Peyer's patch (tissue), 4 donors: ENCODE results near the gene CDH3. TPM values are rescaled to one million over a fixed set of nuclear protein-coding genes. Genes with fewer than 3 reads are reported as not detected.

ENCODE experiments used
- DNase-seq, 3 donors: peaks; one replicate each; pipeline ENCODE4 v3.0.0-alpha.2; 2017 to 2019
- H3K27ac ChIP-seq, 4 donors: fragments of 200-600 bp; sonication (generic); one replicate each; pipeline ENCODE4 v1.5.1; 2016 to 2019
- H3K27me3 ChIP-seq, 2 donors: fragments of 200-600 bp; sonication (generic); one replicate each; pipeline ENCODE4 v1.5.1; 2019
- H3K36me3 ChIP-seq, 3 donors: fragments of 200-600 bp; sonication (generic); one replicate each; pipeline ENCODE4 v1.5.1; 2016 to 2019
- H3K4me1 ChIP-seq, 4 donors: fragments of 200-600 bp; sonication (generic); one replicate each; pipeline ENCODE4 v1.5.1; 2016 to 2019
- H3K4me3 ChIP-seq, 4 donors: fragments of 200-600 bp; sonication (generic); 1 replicate in 3 of 4; 2 replicates in 1 of 4; pipeline ENCODE4 v1.5.1; 2016 to 2019; ENCODE audit warnings: mild to moderate bottlenecking in 1 of 4
- H3K9me3 ChIP-seq, 4 donors: fragments of 200-600 bp; sonication (generic); one replicate each; pipeline ENCODE4 v1.5.1; 2016 to 2019; ENCODE audit warnings: mild to moderate bottlenecking in 1 of 4
- POLR2A ChIP-seq, 2 donors: fragments of 450-650 bp; IDR thresholded peaks; one replicate each; pipeline ENCODE4 v1.5.1; 2017; ENCODE audit warnings: antibody characterized with exemption in 2 of 2, mild to moderate bottlenecking in 2 of 2, moderate library complexity in 2 of 2
- small RNA-seq, 2 donors: library from RNA; depleted of rRNA; stranded (forward); fragments of <200 nt; gene quantifications; one replicate each; pipeline ENCODE3, GENCODE V24; 2016
- total RNA-seq, 4 donors: library from RNA; depleted of rRNA; stranded (reverse); fragments of >200 nt; gene quantifications; one replicate each; pipeline ENCODE4 v1.1.0, GENCODE V29; 2016
- TF ChIP-seq, protein P1 (sequence below), 6 experiments: fragments of 450-650 bp in 4 of 6; fragments of 200-600 bp in 2 of 6; sonication (generic) in 1 of 6; IDR thresholded peaks; one replicate each; pipeline ENCODE4 v1.5.1; 2017 to 2019; ENCODE audit warnings: antibody characterized with exemption in 6 of 6, mild to moderate bottlenecking in 3 of 6, moderate library complexity in 1 of 6

CDH3 gene
- total RNA-seq, 4 donors from 2014 or later = 0.80 to 1.8 TPM; not detected in 2

GRCh38 chr16:68749432-68749831, 104.3 kb downstream of the CDH3 start:
- TF ChIP-seq, protein P1, sequence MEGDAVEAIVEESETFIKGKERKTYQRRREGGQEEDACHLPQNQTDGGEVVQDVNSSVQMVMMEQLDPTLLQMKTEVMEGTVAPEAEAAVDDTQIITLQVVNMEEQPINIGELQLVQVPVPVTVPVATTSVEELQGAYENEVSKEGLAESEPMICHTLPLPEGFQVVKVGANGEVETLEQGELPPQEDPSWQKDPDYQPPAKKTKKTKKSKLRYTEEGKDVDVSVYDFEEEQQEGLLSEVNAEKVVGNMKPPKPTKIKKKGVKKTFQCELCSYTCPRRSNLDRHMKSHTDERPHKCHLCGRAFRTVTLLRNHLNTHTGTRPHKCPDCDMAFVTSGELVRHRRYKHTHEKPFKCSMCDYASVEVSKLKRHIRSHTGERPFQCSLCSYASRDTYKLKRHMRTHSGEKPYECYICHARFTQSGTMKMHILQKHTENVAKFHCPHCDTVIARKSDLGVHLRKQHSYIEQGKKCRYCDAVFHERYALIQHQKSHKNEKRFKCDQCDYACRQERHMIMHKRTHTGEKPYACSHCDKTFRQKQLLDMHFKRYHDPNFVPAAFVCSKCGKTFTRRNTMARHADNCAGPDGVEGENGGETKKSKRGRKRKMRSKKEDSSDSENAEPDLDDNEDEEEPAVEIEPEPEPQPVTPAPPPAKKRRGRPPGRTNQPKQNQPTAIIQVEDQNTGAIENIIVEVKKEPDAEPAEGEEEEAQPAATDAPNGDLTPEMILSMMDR (IDR thresholded peaks at IDR 0.05) = no peak
- no peak for TF ChIP-seq POLR2A (IDR thresholded peaks at IDR 0.05)
- no peaks in the 10 kb centered on the region for H3K27me3 ChIP-seq
- H3K9me3 ChIP-seq = no peaks in the 10 kb centered on the region
- DNase-seq = no peak
- H3K4me1 ChIP-seq = peaks cover 0 to 40% (median 0%) of the 10 kb centered on the region in 4 donors
- peak overlapping the region in 1 of 4 donors; percentile 16 for H3K27ac ChIP-seq
- peaks cover 0 to 11% (median 0%) of the 10 kb centered on the region in 3 donors for H3K36me3 ChIP-seq
- H3K4me3 ChIP-seq = no peak overlapping the region

Small RNAs within 50 kb of the gene (small RNA-seq; reads per million reads assigned to genes)
- gene HSPE1P5 (0 reads per million in 2 donors), gene RF01233 (0 reads per million in 2 donors), gene RNA5SP429 (0 reads per million in 2 donors)

Other genes starting within 250 kb of the CDH3 start
- gene SMPD3, start 196.8 kb upstream of the CDH3 start, total RNA-seq = 100 to 1,000 TPM in 3 of 4 donors, 10 to 100 TPM in 1; 19.0 to 353 (median 206) TPM
- gene ZFP90, start 106.0 kb upstream of the CDH3 start, total RNA-seq = 10 to 100 TPM in 2 of 4 donors, 1 to 10 TPM in 2; 5.4 to 30.5 (median 10.6) TPM
- 100 to 1,000 TPM in 3 of 4 donors, 10 to 100 TPM in 1; 56.9 to 612 (median 429) TPM for gene CDH1, start 92.0 kb downstream of the CDH3 start, total RNA-seq
- 10 to 100 TPM in 3 of 4 donors, 1 to 10 TPM in 1; 9.2 to 44.6 (median 13.0) TPM for gene TANGO6, start 198.2 kb downstream of the CDH3 start, total RNA-seq